Suprapubic skin (tissue), 4 donors: Measurements from ENCODE around the gene KNDC1. TPM values are rescaled to one million over a fixed set of nuclear protein-coding genes. Genes with fewer than 3 reads are reported as not detected.

Experiments
- DNase-seq, 2 donors: peaks; one replicate each; pipeline ENCODE4 v3.0.0-alpha.2; 2019; ENCODE audit warnings: low spot score in 2 of 2
- H3K27ac ChIP-seq: fragments of 200-600 bp; sonication (generic); one replicate; pipeline ENCODE4 v1.5.1; 2019
- H3K27me3 ChIP-seq: fragments of 200-600 bp; sonication (generic); one replicate; pipeline ENCODE4 v1.5.1; 2019
- H3K36me3 ChIP-seq: fragments of 200-600 bp; sonication (generic); one replicate; pipeline ENCODE4 v1.5.1; 2019
- H3K4me1 ChIP-seq: fragments of 200-600 bp; sonication (generic); one replicate; pipeline ENCODE4 v1.5.1; 2019
- H3K4me3 ChIP-seq: fragments of 200-600 bp; sonication (generic); one replicate; pipeline ENCODE4 v1.5.1; 2019; ENCODE audit warnings: mild to moderate bottlenecking
- H3K9me3 ChIP-seq: fragments of 200-600 bp; sonication (generic); one replicate; pipeline ENCODE4 v1.5.1; 2019
- CTCF ChIP-seq, 2 donors: fragments of 200-600 bp in 1 of 2; fragments of 450-650 bp in 1 of 2; sonication (generic) in 1 of 2; IDR thresholded peaks; one replicate each; pipeline ENCODE4 v1.5.1; 2016 to 2019; ENCODE audit warnings: antibody characterized with exemption in 2 of 2, mild to moderate bottlenecking in 1 of 2, moderate library complexity in 1 of 2
- EP300 ChIP-seq: sonication (generic); formaldehyde crosslinking; IDR thresholded peaks from one replicate; pipeline ENCODE4 v1.6.1; 2017; ENCODE audit warnings: antibody characterized with exemption
- POLR2A ChIP-seq, 2 donors: fragments of 450-650 bp; IDR thresholded peaks; one replicate each; pipeline ENCODE4 v1.6.1; 2017; ENCODE audit warnings: antibody characterized with exemption in 2 of 2, mild to moderate bottlenecking in 2 of 2, moderate library complexity in 2 of 2
- POLR2AphosphoS5 ChIP-seq, 3 donors: sonication (generic); formaldehyde crosslinking; IDR thresholded peaks; one replicate each; pipeline ENCODE4 v1.6.1; 2017; ENCODE audit warnings: antibody characterized with exemption in 3 of 3
- WGBS: methylation state at CpG from one replicate; pipeline ENCODE4 v1.1.5; 2018; 5-methylcytosine and 5-hydroxymethylcytosine counted together
- total RNA-seq, 4 donors: library from RNA; depleted of rRNA; stranded (reverse); fragments of >200 nt; gene quantifications; one replicate each; pipeline ENCODE4 v1.1.0, GENCODE V29; 2016

Gene KNDC1
- total RNA-seq, 4 donors from 2014 or later = 0.08 to 2.5 (median 0.58) TPM

DNA sequence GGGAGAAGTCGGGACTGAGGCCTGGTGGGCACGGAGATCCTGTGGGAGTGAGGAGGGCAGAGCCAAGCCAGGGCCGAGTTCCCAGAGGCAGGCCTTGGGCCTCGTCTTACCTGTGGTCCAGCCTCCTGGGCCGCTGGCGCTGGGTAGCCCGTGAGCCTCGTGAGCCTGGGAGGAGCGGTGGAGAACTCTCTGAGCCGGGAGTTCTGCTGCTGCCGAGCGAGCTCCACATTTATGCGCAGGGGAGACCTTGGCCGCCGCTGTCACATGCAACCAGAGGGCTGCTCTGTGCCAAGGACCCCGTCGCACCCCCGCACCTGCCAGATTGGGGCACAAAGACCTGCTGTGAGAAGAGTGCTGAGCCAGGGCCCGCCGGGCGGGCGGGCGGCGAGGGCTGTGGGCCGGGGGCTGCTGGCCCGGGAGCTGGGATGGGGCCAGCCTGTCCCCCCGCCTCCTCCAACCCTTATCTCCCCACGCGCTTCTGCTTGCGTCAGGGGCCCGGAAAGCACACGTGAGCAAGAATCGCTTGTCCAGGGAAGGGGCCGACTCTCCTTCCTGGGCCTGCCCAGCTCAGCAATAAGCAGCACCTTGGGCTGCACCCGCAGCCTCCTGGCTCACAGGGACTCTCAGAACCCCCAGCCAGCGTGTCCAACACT lies 87.8 kb downstream of the KNDC1 start:
- 78% methylated on average over 18 of the region's 36 CpGs for WGBS
- peaks cover 83% of the 10 kb centered on the region for H3K27me3 ChIP-seq
- TF ChIP-seq CTCF (IDR thresholded peaks at IDR 0.05) (no peak), POLR2AphosphoS5 (IDR thresholded peaks at IDR 0.05) (no peak), POLR2A (IDR thresholded peaks at IDR 0.05) (no peak), EP300 (no peak)
- DNase-seq = no peak
- H3K9me3 ChIP-seq = no peaks in the 10 kb centered on the region
- H3K36me3 ChIP-seq = no peaks in the 10 kb centered on the region
- no peak overlapping the region for H3K27ac ChIP-seq
- no peaks in the 10 kb centered on the region for H3K4me1 ChIP-seq
- no peak overlapping the region for H3K4me3 ChIP-seq

DNA sequence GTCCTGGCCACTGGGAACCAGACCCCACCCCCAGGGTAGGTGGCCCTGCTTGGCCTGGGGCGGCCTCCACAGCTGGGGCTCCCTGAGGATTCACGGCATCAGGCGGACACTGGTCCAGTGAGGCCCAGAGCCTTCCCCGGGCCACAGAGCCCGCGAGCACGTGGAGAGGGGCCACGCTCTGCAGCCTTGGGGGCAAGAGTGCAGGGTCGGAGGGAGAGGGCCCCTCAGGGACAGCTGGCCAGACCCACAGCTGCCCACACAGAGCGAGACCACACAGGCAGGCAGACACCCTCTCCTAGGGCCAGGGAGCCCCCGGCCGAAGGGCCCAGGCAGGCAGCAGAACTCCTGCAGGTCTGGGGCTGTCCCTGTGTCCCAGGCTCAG lies 88.3 kb downstream of the KNDC1 start:
- TF ChIP-seq POLR2AphosphoS5 (IDR thresholded peaks at IDR 0.05) (no peak), EP300 (no peak), POLR2A (IDR thresholded peaks at IDR 0.05) (no peak), CTCF (IDR thresholded peaks at IDR 0.05) (no peak)
- no peaks in the 10 kb centered on the region for H3K36me3 ChIP-seq
- DNase-seq = no peak
- H3K4me3 ChIP-seq = no peak overlapping the region
- H3K4me1 ChIP-seq = no peaks in the 10 kb centered on the region
- WGBS = no CpG with 5 or more reads among the region's 12 CpGs
- peaks cover 78% of the 10 kb centered on the region for H3K27me3 ChIP-seq
- no peak overlapping the region for H3K27ac ChIP-seq
- no peaks in the 10 kb centered on the region for H3K9me3 ChIP-seq

DNA sequence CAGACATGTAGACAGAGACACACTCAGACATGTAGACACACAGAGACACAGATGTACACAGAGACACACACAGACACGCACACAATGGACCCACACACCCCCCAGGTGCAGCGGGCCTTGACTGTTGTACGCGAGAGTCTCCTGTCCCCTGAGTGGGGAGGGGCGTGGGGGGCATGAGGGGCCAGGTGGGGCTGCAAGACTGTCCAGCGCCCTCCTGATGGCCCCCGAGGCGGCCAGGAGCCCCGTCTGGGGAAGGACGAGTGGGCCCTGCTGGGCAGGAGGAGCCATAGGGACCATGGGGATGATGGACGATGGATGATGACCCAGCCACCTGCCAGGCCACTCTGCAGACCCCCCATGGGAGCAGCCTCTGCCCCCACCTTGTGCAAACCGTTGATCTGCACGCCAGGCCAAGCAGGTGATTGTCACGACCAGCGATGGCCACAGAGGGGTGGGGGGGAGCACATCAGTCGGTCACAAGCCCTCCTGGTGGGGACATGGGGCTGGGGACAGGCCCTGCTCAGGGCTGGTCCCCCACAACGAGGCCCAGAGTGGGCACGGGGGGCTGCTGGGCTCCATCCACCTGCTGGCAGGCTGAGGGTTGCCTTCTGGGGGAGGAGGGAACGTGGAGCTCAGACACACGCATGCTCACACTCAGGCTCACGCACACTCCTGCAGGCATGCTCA lies 89.2 kb downstream of the KNDC1 start:
- H3K4me1 ChIP-seq = no peaks in the 10 kb centered on the region
- no peak overlapping the region for H3K27ac ChIP-seq
- TF ChIP-seq POLR2A (IDR thresholded peaks at IDR 0.05) (no peak), POLR2AphosphoS5 (IDR thresholded peaks at IDR 0.05) (no peak), CTCF (IDR thresholded peaks at IDR 0.05) (no peak), EP300 (no peak)
- DNase-seq = no peak
- 60% methylated on average over 7 of the region's 21 CpGs for WGBS
- peaks cover 69% of the 10 kb centered on the region for H3K27me3 ChIP-seq
- H3K36me3 ChIP-seq = no peaks in the 10 kb centered on the region
- no peak overlapping the region for H3K4me3 ChIP-seq
- H3K9me3 ChIP-seq = no peaks in the 10 kb centered on the region

DNA sequence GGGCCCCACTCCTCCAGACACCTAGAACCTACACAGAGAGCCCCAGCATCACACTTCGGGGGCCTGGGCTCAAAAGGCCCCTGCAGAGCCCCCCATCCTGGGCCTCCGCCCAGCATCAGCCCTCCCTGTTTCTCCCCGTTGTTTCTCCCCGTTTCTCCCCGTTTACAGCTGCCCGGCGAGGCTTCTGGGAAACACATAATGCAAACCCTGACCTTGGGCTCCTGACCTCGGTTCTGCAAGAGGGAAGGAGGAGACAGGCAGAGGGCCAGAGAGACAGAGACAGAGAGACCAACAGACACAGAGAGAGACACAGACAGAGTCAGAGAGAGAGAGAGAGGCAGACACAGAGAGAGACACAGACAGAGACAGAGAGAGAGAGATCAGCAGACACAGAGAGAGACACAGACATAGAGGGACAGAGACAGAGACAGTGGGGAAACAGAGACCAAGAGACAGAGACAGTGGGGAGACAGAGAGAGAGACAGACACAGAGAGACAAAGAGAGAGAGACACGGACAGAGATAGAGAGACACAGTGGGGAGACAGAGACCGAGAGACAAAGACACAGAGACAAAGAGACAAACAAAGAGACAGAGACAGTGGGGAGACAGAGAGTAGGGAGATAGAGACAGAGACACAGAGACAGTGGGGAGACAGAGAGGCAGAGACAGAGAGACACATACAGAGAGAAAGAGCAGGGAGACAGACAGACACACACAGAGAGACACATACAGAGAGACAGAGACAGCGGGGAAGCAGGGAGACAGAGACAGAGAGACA lies 90.1 kb downstream of the KNDC1 start:
- Histone ChIP-seq H3K27ac (no peak overlapping the region), H3K4me1 (no peaks in the 10 kb centered on the region), H3K27me3 (peaks cover 60% of the 10 kb centered on the region), H3K4me3 (no peak overlapping the region), H3K9me3 (no peaks in the 10 kb centered on the region), H3K36me3 (no peaks in the 10 kb centered on the region)
- TF ChIP-seq EP300 (no peak), POLR2AphosphoS5 (IDR thresholded peaks at IDR 0.05) (no peak), POLR2A (IDR thresholded peaks at IDR 0.05) (no peak), CTCF (IDR thresholded peaks at IDR 0.05) (no peak)
- 59% methylated on average over 11 of the region's 11 CpGs for WGBS
- DNase-seq = no peak
